Endothelial cell of hepatic sinusoid (primary cell): ENCODE measurements around the gene DLGAP1.

Experiments used
- in situ Hi-C: cut with HindIII; loops from 2 replicates; pipeline ENCODE4 v1.10.0; 2017; ENCODE audit warnings: low sequenced_read_pairs

Gene DLGAP1

GRCh38 chr18:3541549-3542386, 913.3 kb downstream of the DLGAP1 start:
- in situ Hi-C loops = no loop called here

- in situ Hi-C loops = no loop called here
These were observed 914.1 kb downstream of the DLGAP1 start for GRCh38 chr18:3540805-3541548.

- in situ Hi-C loops = no loop called here
These were observed 916.0 kb downstream of the DLGAP1 start for GRCh38 chr18:3538954-3539617.

GRCh38 chr18:3538456-3538855, 916.7 kb downstream of the DLGAP1 start:
- in situ Hi-C loops = no loop called here

- in situ Hi-C loops = loop anchor here (5.0 kb wide), 1 partner anchor 46 kb away; no protein-coding TSS in a partner anchor
These were observed 924.3 kb downstream of the DLGAP1 start for GRCh38 chr18:3530807-3531206.

- in situ Hi-C loops = no loop called here
These were observed 925.5 kb downstream of the DLGAP1 start for GRCh38 chr18:3529601-3530000.

GRCh38 chr18:3529077-3529476, 926.0 kb downstream of the DLGAP1 start:
- in situ Hi-C loops = no loop called here

GRCh38 chr18:3528231-3528630, 926.9 kb downstream of the DLGAP1 start:
- in situ Hi-C loops = no loop called here

- in situ Hi-C loops = no loop called here
These were observed 928.4 kb downstream of the DLGAP1 start for GRCh38 chr18:3526421-3527354.

- in situ Hi-C loops = no loop called here
These were observed 929.2 kb downstream of the DLGAP1 start for GRCh38 chr18:3525870-3526420.

- in situ Hi-C loops = no loop called here
These were observed 930.4 kb downstream of the DLGAP1 start for GRCh38 chr18:3524706-3525105.

- in situ Hi-C loops = no loop called here
These were observed 934.6 kb downstream of the DLGAP1 start for GRCh38 chr18:3520230-3521085.

- in situ Hi-C loops = no loop called here
These were observed 940.5 kb downstream of the DLGAP1 start for GRCh38 chr18:3514312-3515216.

GRCh38 chr18:3513481-3513880, 941.6 kb downstream of the DLGAP1 start:
- in situ Hi-C loops = no loop called here

GRCh38 chr18:3511980-3512379, 943.1 kb downstream of the DLGAP1 start:
- in situ Hi-C loops = no loop called here

GRCh38 chr18:3510896-3511295, 944.2 kb downstream of the DLGAP1 start:
- in situ Hi-C loops = no loop called here

- in situ Hi-C loops = no loop called here
These were observed 945.1 kb downstream of the DLGAP1 start for GRCh38 chr18:3510024-3510423.
